HepG2 (cell line): ENCODE data around the gene TNFRSF6B. TPM values are rescaled to one million over a fixed set of nuclear protein-coding genes. Genes with fewer than 3 reads are reported as not detected.

Source experiments
- ATAC-seq: fragments of 200-7000 bp; cut with Tn5 transposase; 3 replicates; pipeline ENCODE4 v1.9.1; 2020; ENCODE audit warnings: mild to moderate bottlenecking, moderate library complexity
- BruUV-seq: library from RNA; stranded (reverse); fragments of 400-500 nt; replicated peaks from 2 replicates; lab custom pipeline; 2021; lab: Mats Ljungman, UMichigan
- CTCF ChIA-PET: fragments of 300-600 bp; formaldehyde crosslinking; extraction: SDS; loops from one replicate; lab custom pipeline; 2021; ENCODE audit warnings: low total read pairs, inconsistent platforms, low intra/inter-chr PET ratio; lab: Yijun Ruan, JAX
- POLR2A ChIA-PET: fragments of 350-600 bp; sonication (Branson Sonifier 250); formaldehyde crosslinking; loops from one replicate; lab custom pipeline; 2020; ENCODE audit warnings: antibody characterized with exemption, inconsistent platforms; lab: Yijun Ruan, JAX
- DNase-seq: peaks from one replicate; pipeline ENCODE4 v3.0.0-alpha.2; 2015; ENCODE audit warnings: low spot score
- FAIRE-seq: peaks from 3 replicates; lab custom pipeline; 2011; peaks lifted over from hg19 to GRCh38; lab: Jason Lieb, UNC
- H2AFZ ChIP-seq: one replicate; pipeline ENCODE4 v1.6.1; 2011; ENCODE audit warnings: low read length, inconsistent platforms
- H3K27ac ChIP-seq: fragments of 300-600 bp; 3 replicates; pipeline ENCODE4 v1.8.0; 2011; ENCODE audit warnings: mixed run types, mild to moderate bottlenecking, mixed read lengths, low read length, inconsistent platforms; ENCODE audit not compliant: insufficient read depth; ENCODE audit errors: extremely low read length
- H3K27me3 ChIP-seq, 2 experiments: fragments of 200-600 bp in 1 of 2; 2 replicates in 1 of 2; 3 replicates in 1 of 2; pipeline versions ENCODE4 v1.6.0 to v1.8.0; 2011; ENCODE audit warnings: low read length in 2 of 2, mild to moderate bottlenecking in 2 of 2, moderate library complexity in 2 of 2, inconsistent platforms in 1 of 2; ENCODE audit not compliant: insufficient read depth in 2 of 2, control insufficient read depth in 1 of 2
- H3K36me3 ChIP-seq, 2 experiments: fragments of 200-600 bp in 1 of 2; replicated peaks in 1 of 2; 2 replicates in 1 of 2; 3 replicates in 1 of 2; pipeline versions ENCODE4 v1.5.1 to v1.8.0; 2011; ENCODE audit warnings: low read length in 2 of 2, inconsistent platforms in 1 of 2; ENCODE audit not compliant: insufficient read depth in 2 of 2, control insufficient read depth in 1 of 2
- H3K4me1 ChIP-seq: 2 replicates; pipeline ENCODE4 v1.5.1; 2012; ENCODE audit warnings: low read length, inconsistent platforms; ENCODE audit not compliant: insufficient read depth
- H3K4me2 ChIP-seq: 2 replicates; pipeline ENCODE4 v1.6.0; 2011; ENCODE audit warnings: low read depth, low read length, inconsistent platforms
- H3K4me3 ChIP-seq, 3 experiments: fragments of 200-600 bp in 1 of 3; sonication (generic), shearing (Covaris generic) in 1 of 3; replicated peaks in 1 of 3; 2 replicates each; pipeline ENCODE4 v1.5.1; 2011 to 2016; ENCODE audit warnings: low read length in 3 of 3, inconsistent platforms in 2 of 3, low read depth in 2 of 3, mild to moderate bottlenecking in 2 of 3, control low read depth in 1 of 3, mixed read lengths in 1 of 3; ENCODE audit not compliant: insufficient read depth in 1 of 3
- H3K79me2 ChIP-seq: one replicate; pipeline ENCODE4 v1.6.1; 2011; ENCODE audit warnings: low read length, inconsistent platforms; ENCODE audit not compliant: insufficient read depth
- H3K9ac ChIP-seq: 2 replicates; pipeline ENCODE4 v1.6.0; 2011; ENCODE audit warnings: mild to moderate bottlenecking, low read depth, low read length, inconsistent platforms; ENCODE audit not compliant: insufficient read depth
- H3K9me3 ChIP-seq: 2 replicates; pipeline ENCODE4 v1.5.1; 2012; ENCODE audit warnings: mild to moderate bottlenecking, low read length
- H4K20me1 ChIP-seq: 2 replicates; pipeline ENCODE4 v1.6.0; 2011; ENCODE audit warnings: inconsistent platforms, mild to moderate bottlenecking, low read length, moderate library complexity; ENCODE audit not compliant: insufficient read depth
- ARNT2 ChIP-seq: sonication (generic); formaldehyde crosslinking; IDR thresholded peaks from 2 replicates; pipeline ENCODE4 v1.8.0; 2022; ENCODE audit warnings: mild to moderate bottlenecking, low read depth, missing genetic modification reagents, moderate library complexity
- BCL6 ChIP-seq: IDR thresholded peaks from 2 replicates; pipeline ENCODE4 v1.6.1; 2016; ENCODE audit warnings: missing genetic modification reagents, missing compliant biosample characterization
- DNMT1 ChIP-seq: sonication (generic); formaldehyde crosslinking; IDR thresholded peaks from 2 replicates; pipeline ENCODE4 v1.5.1; 2020; ENCODE audit warnings: mild to moderate bottlenecking, missing genetic modification reagents
- NRL ChIP-seq: sonication (generic); formaldehyde crosslinking; IDR thresholded peaks from 2 replicates; pipeline ENCODE4 v1.5.0; 2020; ENCODE audit warnings: missing genetic modification reagents, mild to moderate bottlenecking, moderate library complexity, borderline replicate concordance
- TEAD2 ChIP-seq: sonication (generic); formaldehyde crosslinking; IDR thresholded peaks from 2 replicates; pipeline ENCODE4 v1.9.0; 2021; ENCODE audit warnings: missing genetic modification reagents
- TRAFD1 ChIP-seq: sonication (generic); formaldehyde crosslinking; IDR thresholded peaks from 2 replicates; pipeline ENCODE4 v1.5.1; 2020; ENCODE audit warnings: missing genetic modification reagents, mild to moderate bottlenecking, borderline replicate concordance
- ZBTB38 ChIP-seq: sonication (generic); formaldehyde crosslinking; IDR thresholded peaks from 2 replicates; pipeline ENCODE4 v1.5.1; 2020; ENCODE audit warnings: mild to moderate bottlenecking, missing genetic modification reagents
- ZFP82 ChIP-seq: sonication (generic); formaldehyde crosslinking; IDR thresholded peaks from 2 replicates; pipeline ENCODE4 v1.5.1; 2020; ENCODE audit warnings: mild to moderate bottlenecking, missing genetic modification reagents, borderline replicate concordance
- ZFY ChIP-seq: sonication (generic); formaldehyde crosslinking; IDR thresholded peaks from 2 replicates; pipeline ENCODE4 v1.4.0; 2020; ENCODE audit warnings: missing genetic modification reagents
- ZNF350 ChIP-seq: sonication (generic); formaldehyde crosslinking; IDR thresholded peaks from 2 replicates; pipeline ENCODE4 v1.4.0; 2020; ENCODE audit warnings: mild to moderate bottlenecking, low read depth, missing genetic modification reagents, borderline replicate concordance
- ZNF720 ChIP-seq: sonication (generic); formaldehyde crosslinking; IDR thresholded peaks from 2 replicates; pipeline ENCODE4 v1.4.0; 2020; ENCODE audit warnings: missing genetic modification reagents
- ZNF766 ChIP-seq: sonication (generic); formaldehyde crosslinking; IDR thresholded peaks from 2 replicates; pipeline ENCODE4 v1.5.0; 2020; ENCODE audit warnings: missing genetic modification reagents, borderline replicate concordance
- WGBS: methylation state at CpG from one replicate; pipeline ENCODE4 v1.1.6; 2017; ENCODE audit warnings: low lambda C conversion rate; 5-methylcytosine and 5-hydroxymethylcytosine counted together
- in situ Hi-C: cut with HindIII; loops from 2 replicates; pipeline ENCODE4 v1.10.0; 2017; ENCODE audit warnings: low pct_unique_long_range_greater_than_20kb; ENCODE audit not compliant: extremely low pct_ligation_motif_present
- intact Hi-C: fragments of 100-400 bp; cut with micrococcal nuclease; formaldehyde crosslinking; loops from one replicate; pipeline ENCODE4 v1.10.0; 2022; ENCODE audit not compliant: unreplicated experiment
- polyA plus RNA-seq, 8 experiments: library from polyadenylated mRNA; depleted of rRNA in 3 of 8; stranded (reverse) in 7 of 8; unstranded in 1 of 8; fragments of >200 nt; fragmentation: Illumina TruSeq in 4 of 8; extraction: Trizol in 4 of 8; gene quantifications; 2 replicates each; pipeline versions ENCODE4 v1.2.1 to v1.2.3, GENCODE V29; 2011 to 2016; ENCODE audit warnings: low read depth in 4 of 8, missing spikeins in 1 of 8, mixed read lengths in 1 of 8; ENCODE audit not compliant: insufficient read depth in 1 of 8
- total RNA-seq, 5 experiments: library from RNA; depleted of rRNA; stranded (reverse); fragments of >200 nt; fragmentation: Illumina TruSeq; extraction: Trizol; gene quantifications; 2 replicates each; pipeline ENCODE4 v1.2.3, GENCODE V29; 2016; ENCODE audit warnings: low read depth in 1 of 5
- TF ChIP-seq, protein P1 (sequence below): sonication (generic); formaldehyde crosslinking; IDR thresholded peaks from 2 replicates; pipeline ENCODE4 v1.4.0; 2020; ENCODE audit warnings: missing genetic modification reagents, borderline replicate concordance
- TF ChIP-seq, protein P2 (sequence below): sonication (generic); formaldehyde crosslinking; IDR thresholded peaks from 2 replicates; pipeline ENCODE4 v1.5.0; 2020; ENCODE audit warnings: missing genetic modification reagents

The TNFRSF6B gene
- total and polyA plus RNA-seq, 2 of the 13 experiments (the other 11 are each of a cell fraction or from before 2014, with no cell fraction given): 0.24 TPM; not detected in 1

DNA sequence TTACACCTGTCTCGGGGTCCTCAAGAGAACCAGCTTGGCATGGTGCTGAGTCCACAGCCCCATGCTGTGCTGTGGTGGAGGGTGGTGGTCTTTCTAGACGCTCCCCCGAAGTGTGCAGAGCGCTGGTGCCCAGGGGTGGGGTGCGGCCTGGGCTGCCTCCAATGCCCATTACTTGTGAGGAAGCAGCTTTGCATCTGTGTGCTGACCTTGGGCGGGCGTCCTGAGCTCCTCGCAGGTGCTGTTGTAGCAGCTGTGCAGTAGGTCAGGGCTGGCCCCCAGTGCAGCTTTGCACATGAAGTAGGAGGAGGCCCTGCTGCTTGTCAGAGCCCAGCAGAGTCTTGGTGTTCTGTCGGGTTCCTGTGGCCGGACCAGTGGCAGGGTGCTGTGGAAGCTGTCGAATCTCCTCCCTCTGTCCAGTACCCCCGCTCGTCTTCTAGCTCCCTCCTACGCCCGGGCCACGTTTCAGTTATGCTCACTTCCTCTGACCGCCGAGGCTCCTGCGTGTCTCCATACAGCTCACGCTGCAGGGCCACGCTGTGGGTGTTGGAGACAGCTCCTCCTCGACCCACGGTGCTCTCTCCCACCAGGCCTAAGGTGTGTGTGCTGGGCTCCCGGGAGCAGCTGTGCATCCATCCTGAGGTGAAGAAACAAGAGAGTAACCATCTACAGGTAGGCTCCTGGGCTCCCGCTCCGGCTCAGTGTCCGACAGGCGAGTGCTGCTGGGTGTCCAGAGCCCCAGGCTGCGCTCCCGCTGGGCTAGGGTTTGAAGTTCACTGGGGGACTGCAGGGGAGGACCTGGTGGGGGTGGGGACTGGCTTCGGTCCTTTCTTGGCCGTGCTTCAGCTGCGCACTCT, 34.3 kb upstream of the TNFRSF6B start:
- H3K36me3 ChIP-seq: peaks cover 29 to 47% of the 10 kb centered on the region in 2 experiments
- TF ChIP-seq ARNT2 (CRISPR knock-in tag) (no peak), NRL (CRISPR knock-in tag) (no peak), ZNF720 (no peak), ZNF766 (no peak), TRAFD1 (CRISPR knock-in tag) (no peak), DNMT1 (CRISPR knock-in tag) (no peak), ZBTB38 (CRISPR knock-in tag) (no peak), ZFP82 (no peak), ZNF350 (CRISPR knock-in tag) (no peak), TEAD2 (CRISPR knock-in tag) (no peak), BCL6 (CRISPR knock-in tag) (no peak), ZFY (CRISPR knock-in tag) (no peak)
- TF ChIP-seq, protein P1, sequence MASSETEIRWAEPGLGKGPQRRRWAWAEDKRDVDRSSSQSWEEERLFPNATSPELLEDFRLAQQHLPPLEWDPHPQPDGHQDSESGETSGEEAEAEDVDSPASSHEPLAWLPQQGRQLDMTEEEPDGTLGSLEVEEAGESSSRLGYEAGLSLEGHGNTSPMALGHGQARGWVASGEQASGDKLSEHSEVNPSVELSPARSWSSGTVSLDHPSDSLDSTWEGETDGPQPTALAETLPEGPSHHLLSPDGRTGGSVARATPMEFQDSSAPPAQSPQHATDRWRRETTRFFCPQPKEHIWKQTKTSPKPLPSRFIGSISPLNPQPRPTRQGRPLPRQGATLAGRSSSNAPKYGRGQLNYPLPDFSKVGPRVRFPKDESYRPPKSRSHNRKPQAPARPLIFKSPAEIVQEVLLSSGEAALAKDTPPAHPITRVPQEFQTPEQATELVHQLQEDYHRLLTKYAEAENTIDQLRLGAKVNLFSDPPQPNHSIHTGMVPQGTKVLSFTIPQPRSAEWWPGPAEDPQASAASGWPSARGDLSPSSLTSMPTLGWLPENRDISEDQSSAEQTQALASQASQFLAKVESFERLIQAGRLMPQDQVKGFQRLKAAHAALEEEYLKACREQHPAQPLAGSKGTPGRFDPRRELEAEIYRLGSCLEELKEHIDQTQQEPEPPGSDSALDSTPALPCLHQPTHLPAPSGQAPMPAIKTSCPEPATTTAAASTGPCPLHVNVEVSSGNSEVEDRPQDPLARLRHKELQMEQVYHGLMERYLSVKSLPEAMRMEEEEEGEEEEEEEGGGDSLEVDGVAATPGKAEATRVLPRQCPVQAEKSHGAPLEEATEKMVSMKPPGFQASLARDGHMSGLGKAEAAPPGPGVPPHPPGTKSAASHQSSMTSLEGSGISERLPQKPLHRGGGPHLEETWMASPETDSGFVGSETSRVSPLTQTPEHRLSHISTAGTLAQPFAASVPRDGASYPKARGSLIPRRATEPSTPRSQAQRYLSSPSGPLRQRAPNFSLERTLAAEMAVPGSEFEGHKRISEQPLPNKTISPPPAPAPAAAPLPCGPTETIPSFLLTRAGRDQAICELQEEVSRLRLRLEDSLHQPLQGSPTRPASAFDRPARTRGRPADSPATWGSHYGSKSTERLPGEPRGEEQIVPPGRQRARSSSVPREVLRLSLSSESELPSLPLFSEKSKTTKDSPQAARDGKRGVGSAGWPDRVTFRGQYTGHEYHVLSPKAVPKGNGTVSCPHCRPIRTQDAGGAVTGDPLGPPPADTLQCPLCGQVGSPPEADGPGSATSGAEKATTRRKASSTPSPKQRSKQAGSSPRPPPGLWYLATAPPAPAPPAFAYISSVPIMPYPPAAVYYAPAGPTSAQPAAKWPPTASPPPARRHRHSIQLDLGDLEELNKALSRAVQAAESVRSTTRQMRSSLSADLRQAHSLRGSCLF (CRISPR knock-in tag): no peak
- TF ChIP-seq, protein P2, sequence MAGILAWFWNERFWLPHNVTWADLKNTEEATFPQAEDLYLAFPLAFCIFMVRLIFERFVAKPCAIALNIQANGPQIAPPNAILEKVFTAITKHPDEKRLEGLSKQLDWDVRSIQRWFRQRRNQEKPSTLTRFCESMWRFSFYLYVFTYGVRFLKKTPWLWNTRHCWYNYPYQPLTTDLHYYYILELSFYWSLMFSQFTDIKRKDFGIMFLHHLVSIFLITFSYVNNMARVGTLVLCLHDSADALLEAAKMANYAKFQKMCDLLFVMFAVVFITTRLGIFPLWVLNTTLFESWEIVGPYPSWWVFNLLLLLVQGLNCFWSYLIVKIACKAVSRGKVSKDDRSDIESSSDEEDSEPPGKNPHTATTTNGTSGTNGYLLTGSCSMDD (CRISPR knock-in tag): no peak

More for the DNA sequence above, 34.3 kb upstream of the TNFRSF6B start:
- H3K4me1 ChIP-seq: peaks cover 26% of the 10 kb centered on the region
- POLR2A ChIA-PET: no interaction called here
- DNase-seq (no peak), ATAC-seq (no peak), FAIRE-seq (no peak)
- H3K4me3 ChIP-seq: no peak overlapping the region
- no peaks in the 10 kb centered on the region; a peak in 1 of 5 replicates for H3K27me3 ChIP-seq
- intact Hi-C loops: no loop called here
- no TSS peak for BruUV-seq
- in situ Hi-C loops: no loop called here
- H4K20me1 ChIP-seq: no peaks in the 10 kb centered on the region
- peaks cover 17% of the 10 kb centered on the region for H3K79me2 ChIP-seq
- 95% methylated on average over 33 of the region's 33 CpGs for whole genome bisulfite sequencing
- CTCF ChIA-PET: no interaction called here
- no peak overlapping the region for H3K9ac ChIP-seq
- no peak overlapping the region for H3K27ac ChIP-seq
- H3K9me3 ChIP-seq: no peaks in the 10 kb centered on the region
- H3K4me2 ChIP-seq: no peak overlapping the region
- no peak overlapping the region for H2AFZ ChIP-seq
